ENCODE measurements around the gene KHDC4.
"Not testable (repeated sequence)": the region's sequence is repeated elsewhere in the genome, so short reads cannot be mapped to it uniquely, and the experiment has no call there.

Gene KHDC4

GRCh38 chr1:155897746-155898145 is 36.5 kb downstream of the KHDC4 start:
- no peak for DNase-seq

DNA sequence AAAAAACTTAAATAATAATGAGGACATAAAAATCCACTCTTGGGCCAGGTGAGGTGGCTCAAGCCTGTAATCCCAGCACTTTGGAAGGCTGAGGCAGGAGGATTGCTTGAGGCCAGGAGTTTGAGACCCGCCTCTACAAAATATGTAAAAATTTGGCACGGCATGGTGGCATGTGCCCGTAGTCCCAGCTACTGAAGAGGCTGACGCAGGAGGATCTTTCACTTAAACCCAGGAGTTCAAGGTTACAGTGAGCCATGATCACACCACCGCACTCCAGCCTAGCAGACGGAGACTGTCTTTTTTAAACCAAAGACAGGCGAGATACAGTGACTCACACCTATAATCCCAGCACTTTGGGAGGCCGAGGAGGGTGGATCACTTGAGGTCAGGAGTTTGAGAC is 37.7 kb downstream of the KHDC4 start:
- DNase-seq: not testable (repeated sequence)

- not testable (repeated sequence) for DNase-seq
Observed at GRCh38 chr1:155895617-155896016, 38.6 kb downstream of the KHDC4 start.

DNA sequence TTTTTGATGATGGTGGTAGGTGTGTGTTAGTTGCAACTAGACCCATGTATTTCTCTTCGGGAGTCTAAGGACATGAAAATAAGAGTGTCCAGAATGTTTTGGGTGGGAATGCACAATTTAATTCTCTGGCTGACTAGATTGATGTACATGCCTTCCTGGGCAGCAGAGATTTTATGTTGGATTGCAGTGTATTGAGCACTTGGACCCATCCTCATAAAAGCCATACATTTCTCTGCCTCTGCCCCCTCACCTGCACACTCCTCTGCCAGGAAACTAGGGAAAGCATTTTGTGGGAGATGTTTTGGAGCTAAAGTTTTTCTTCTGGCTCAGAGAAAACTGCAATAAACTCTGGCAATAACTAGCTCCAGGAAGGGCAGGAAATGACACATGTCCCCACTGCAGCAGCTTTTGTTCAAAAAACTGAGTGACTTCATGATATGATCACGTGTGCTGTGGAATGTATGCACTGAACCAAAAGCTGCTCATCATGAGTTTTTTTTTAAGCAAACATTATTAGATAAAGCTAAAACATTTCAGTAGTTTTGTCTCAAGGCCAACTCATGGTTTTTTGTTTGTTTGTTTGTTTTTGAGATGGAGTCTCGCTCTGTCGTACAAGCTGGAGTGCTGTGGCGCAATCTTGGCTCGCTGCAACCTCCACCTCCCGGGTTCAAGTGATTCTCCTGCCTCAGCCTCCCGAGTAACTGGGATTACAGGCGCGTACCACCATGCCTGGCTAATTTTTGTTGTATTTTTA is 40.6 kb downstream of the KHDC4 start:
- no peak for DNase-seq

DNA sequence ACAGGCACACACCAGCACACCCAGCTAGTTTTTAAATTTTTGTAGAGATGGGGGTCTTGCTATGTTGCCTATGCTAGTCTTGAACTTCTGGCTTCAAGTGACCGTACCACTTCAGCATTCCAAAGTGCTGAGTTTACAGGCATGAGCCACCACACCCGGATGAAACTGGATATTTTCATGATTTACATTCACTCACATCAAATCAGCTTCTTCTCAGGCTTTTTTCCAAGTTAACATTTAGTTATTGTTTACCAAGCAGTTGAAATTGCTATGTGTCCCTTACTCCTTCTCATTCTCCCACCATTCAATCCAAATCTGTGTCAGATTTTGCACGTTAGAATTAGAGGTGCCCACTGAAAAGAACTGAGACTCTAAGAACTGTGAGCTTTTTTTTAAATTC is 41.4 kb downstream of the KHDC4 start:
- DNase-seq: no peak

DNA sequence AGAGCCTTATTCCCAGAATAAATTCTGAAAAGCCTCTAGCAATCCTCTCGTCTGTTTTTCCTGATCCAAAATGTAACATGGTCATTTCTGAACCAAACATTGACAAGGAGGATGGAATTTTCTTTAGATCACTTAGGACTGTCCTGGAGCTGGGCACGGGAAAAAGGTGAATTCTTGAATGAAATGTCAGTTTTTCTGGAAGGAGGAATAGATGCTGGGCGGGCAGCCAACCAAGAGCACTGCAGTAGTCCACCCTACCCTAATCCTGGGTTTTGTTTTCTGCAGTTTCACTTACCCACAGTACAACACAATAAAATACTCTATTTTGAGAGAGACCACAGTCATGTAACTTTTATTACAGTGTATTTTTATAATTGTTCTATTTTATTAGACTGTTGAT is 44.0 kb downstream of the KHDC4 start:
- DNase-seq: no peak

DNA sequence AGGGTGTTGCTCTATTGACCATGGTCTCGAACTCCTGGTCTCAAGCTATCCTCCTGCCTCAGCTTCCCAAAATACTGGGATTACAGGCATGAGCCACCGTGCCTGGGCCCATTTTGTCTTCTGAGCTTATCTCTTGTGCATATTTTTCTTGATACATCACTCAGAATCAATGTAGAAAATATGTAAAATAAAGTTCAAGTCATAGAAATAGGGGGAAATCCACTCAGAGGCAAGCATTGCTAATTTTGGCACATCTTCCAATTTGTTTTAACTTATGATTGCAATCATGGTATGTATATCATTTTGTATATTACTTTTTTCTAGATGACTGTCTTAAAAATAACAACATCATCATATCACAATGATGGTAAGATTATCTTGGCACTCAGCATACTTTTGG is 44.6 kb downstream of the KHDC4 start:
- DNase-seq: no peak

DNA sequence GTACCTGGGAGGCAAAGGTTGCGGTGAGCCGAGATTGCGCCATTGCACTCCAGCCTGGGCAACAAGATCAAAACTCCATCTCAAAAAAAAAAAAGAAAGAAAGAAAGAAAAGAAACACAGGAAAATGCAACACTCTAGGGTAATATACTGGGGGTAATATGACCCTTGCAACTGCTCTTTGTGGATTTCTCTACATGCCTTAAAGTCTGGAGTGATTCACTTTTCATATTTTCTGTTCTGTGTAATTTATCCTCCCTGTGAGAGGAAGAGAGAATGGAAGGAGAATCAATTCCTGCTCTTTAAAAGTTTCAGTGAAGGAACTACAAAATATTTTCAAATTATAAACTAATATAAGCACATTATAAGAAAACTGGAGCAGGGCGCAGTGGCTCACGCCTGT is 45.7 kb downstream of the KHDC4 start:
- DNase-seq: no peak

DNA sequence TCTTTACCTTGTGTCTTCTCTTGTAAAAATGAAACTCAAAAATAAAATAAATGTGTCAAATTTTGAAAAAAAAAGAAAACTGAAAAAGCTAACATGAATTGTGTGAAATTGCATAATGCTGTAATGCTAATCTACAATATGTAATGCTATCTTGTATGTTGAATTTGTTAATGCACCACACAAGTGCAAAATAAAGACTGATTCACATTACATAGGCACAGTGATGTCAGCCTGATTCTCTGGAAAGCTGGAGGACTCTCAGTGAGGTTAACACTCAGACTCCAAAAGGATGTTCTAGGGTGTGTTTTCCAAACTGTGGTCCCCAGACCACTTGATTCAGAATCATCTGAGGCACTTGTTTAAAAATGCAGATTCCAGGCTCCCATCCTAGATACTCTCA is 49.2 kb downstream of the KHDC4 start:
- no peak for DNase-seq

DNA sequence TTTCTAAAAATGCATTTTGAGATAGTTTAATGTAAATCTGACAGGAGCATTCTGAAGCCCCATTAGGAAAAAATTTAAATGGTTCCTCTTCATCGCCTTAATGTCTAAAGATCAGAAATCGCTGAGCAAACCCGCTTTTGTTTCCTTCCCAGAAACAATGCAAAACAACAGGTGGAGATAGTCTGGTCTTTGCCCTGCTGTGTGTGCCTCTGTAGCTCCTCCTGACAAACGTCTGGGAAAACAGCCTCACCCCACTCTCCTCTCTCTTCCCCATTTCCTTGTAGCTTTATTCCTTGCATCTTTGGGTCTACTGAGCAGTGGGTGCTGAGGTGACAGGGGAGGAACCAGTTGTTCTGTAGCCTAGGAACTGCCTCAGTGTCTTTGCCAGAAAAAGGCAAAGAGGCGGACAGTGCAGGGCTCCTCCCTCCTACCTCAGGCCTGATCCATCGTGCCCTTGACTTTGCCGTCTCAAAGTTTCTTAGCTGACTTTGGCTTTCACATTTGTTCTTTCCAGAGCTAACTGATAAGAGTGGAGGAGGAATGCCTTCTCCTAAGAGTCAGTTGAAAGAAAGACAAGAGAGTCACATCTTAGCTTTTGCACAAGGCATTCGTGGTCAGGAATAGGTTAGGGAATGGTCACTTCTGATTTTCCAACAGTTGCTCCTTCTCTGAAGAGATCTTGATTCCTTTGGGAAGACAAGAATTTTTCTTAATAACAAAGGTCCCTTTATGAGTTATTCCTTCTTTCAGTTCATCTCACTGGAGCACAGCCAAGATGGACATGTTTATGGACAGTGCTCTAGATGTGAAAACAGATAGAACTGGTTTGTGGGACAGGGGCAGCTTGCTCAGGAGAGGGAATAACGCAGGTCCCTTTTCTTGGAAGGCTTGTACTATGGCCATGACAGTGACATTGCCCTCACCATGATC is 49.9 kb downstream of the KHDC4 start:
- DNase-seq: no peak

DNA sequence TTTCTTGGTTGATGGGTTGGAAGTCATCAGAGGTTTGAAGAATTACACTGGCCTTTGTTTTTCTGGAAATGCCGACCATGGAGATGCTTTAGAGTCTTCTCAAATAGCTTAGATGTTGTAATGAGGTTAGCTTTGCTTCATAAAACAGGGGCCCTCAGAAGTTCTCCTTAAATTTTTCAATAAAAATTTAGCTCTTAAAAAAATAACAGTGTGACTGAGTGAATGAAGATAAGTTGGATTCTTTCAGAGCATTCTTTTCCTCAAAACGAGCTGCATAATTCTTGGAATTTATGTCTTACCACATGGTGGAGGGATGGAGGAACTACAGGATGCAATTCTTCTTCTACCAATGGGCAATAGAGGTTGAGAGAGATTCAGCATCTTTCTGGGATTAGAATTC is 51.4 kb downstream of the KHDC4 start:
- no peak for DNase-seq

- no peak for DNase-seq
Observed at GRCh38 chr1:155882235-155882634, 52.0 kb downstream of the KHDC4 start.

GRCh38 chr1:155880950-155881349 is 53.3 kb downstream of the KHDC4 start:
- DNase-seq: no peak

GRCh38 chr1:155880251-155880650 is 54.0 kb downstream of the KHDC4 start:
- no peak for DNase-seq

DNA sequence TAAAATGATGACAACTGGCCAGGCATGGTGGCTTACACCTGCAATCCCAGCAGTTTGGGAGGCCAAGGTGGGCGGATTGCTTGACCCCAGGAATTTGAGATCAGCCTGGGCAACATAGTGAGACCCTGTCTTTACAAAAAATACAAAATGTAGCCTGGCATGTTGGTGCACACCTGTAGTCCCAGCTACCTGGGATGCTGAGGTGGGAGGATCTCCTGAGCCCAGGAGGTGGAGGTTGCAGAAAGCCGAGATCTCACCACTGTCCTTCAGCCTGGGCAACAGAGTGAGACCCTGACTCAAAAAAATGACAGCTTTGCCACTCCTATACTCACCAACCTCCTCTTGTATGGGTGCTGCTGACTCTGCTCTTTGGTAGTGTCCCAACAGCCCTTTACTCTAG is 56.3 kb downstream of the KHDC4 start:
- DNase-seq: no peak

- peak; percentile 57 for DNase-seq
Observed at GRCh38 chr1:155873860-155874259, 60.4 kb downstream of the KHDC4 start.

- no peak for DNase-seq
Observed at GRCh38 chr1:155872527-155872926, 61.7 kb downstream of the KHDC4 start.

- DNase-seq: peak; percentile 49
Observed at GRCh38 chr1:155871390-155871789, 62.8 kb downstream of the KHDC4 start.

- no peak for DNase-seq
Observed at GRCh38 chr1:155867766-155868165, 66.4 kb downstream of the KHDC4 start.

GRCh38 chr1:155864393-155864792 is 69.8 kb downstream of the KHDC4 start:
- DNase-seq: no peak

Data from NCI-H2227 treated with DMSO at 0.1 percent for 48 hours (cell line).